ENCODE results near the gene DNASE1L3. TPM values are rescaled to one million over a fixed set of nuclear protein-coding genes. Genes with fewer than 3 reads are reported as not detected.

The DNASE1L3 gene
- total RNA-seq, 2 donors from 2014 or later: not detected

- Mint-ChIP-seq H3K4me3 (no peak overlapping the region), H3K4me1 (no peaks in the 10 kb centered on the region), H3K27ac (no peak overlapping the region), H3K9me3 (no peaks in the 10 kb centered on the region), H3K36me3 (ENCODE audit: low read depth) (peaks cover 6% of the 10 kb centered on the region), H3K27me3 (no peaks in the 10 kb centered on the region)
- no peak for ATAC-seq (replicated peaks)
These were observed 53.1 kb downstream of the DNASE1L3 start for GRCh38 chr3:58157700-58158099.

GRCh38 chr3:58155838-58156237, 54.9 kb downstream of the DNASE1L3 start:
- Mint-ChIP-seq H3K27me3 (no peaks in the 10 kb centered on the region), H3K27ac (no peak overlapping the region), H3K4me1 (peaks cover 5% of the 10 kb centered on the region), H3K9me3 (no peaks in the 10 kb centered on the region), H3K36me3 (ENCODE audit: low read depth) (peaks cover 15% of the 10 kb centered on the region), H3K4me3 (no peak overlapping the region)
- no peak for ATAC-seq (replicated peaks)

- Mint-ChIP-seq H3K27ac (peak overlapping the region; percentile 63), H3K36me3 (ENCODE audit: low read depth) (peaks cover 20% of the 10 kb centered on the region), H3K27me3 (no peaks in the 10 kb centered on the region), H3K9me3 (no peaks in the 10 kb centered on the region), H3K4me3 (no peak overlapping the region), H3K4me1 (peaks cover 5% of the 10 kb centered on the region)
- ATAC-seq (replicated peaks): no peak
These were observed 55.9 kb downstream of the DNASE1L3 start for GRCh38 chr3:58154626-58155449.

GRCh38 chr3:58153371-58153770, 57.4 kb downstream of the DNASE1L3 start:
- no peaks in the 10 kb centered on the region for H3K27me3 Mint-ChIP-seq
- no peak overlapping the region for H3K27ac Mint-ChIP-seq
- peaks cover 5% of the 10 kb centered on the region for H3K4me1 Mint-ChIP-seq
- H3K36me3 Mint-ChIP-seq (ENCODE audit: low read depth): peaks cover 28% of the 10 kb centered on the region
- H3K4me3 Mint-ChIP-seq: no peak overlapping the region
- ATAC-seq (replicated peaks): no peak
- H3K9me3 Mint-ChIP-seq: no peaks in the 10 kb centered on the region

- Mint-ChIP-seq H3K27me3 (no peaks in the 10 kb centered on the region), H3K27ac (no peak overlapping the region), H3K36me3 (ENCODE audit: low read depth) (peaks cover 34% of the 10 kb centered on the region), H3K4me3 (no peak overlapping the region), H3K4me1 (peaks cover 5% of the 10 kb centered on the region), H3K9me3 (no peaks in the 10 kb centered on the region)
- no peak for ATAC-seq (replicated peaks)
These were observed 58.4 kb downstream of the DNASE1L3 start for GRCh38 chr3:58152225-58153015.

GRCh38 chr3:58151637-58152036, 59.1 kb downstream of the DNASE1L3 start:
- H3K4me3 Mint-ChIP-seq: no peak overlapping the region

GRCh38 chr3:58150810-58151199, 60.0 kb downstream of the DNASE1L3 start:
- H3K27ac Mint-ChIP-seq: no peak overlapping the region
- no peaks in the 10 kb centered on the region for H3K9me3 Mint-ChIP-seq
- H3K27me3 Mint-ChIP-seq: no peaks in the 10 kb centered on the region
- H3K4me1 Mint-ChIP-seq: peaks cover 5% of the 10 kb centered on the region
- peaks cover 45% of the 10 kb centered on the region for H3K36me3 Mint-ChIP-seq (ENCODE audit: low read depth)
- no peak for ATAC-seq (replicated peaks)
- no peak overlapping the region for H3K4me3 Mint-ChIP-seq

More at GRCh38 chr3:58151637-58152036, 59.1 kb downstream of the DNASE1L3 start:
- ATAC-seq (replicated peaks): no peak
- peaks cover 38% of the 10 kb centered on the region for H3K36me3 Mint-ChIP-seq (ENCODE audit: low read depth)
- no peaks in the 10 kb centered on the region for H3K27me3 Mint-ChIP-seq
- H3K27ac Mint-ChIP-seq: no peak overlapping the region
- peaks cover 5% of the 10 kb centered on the region for H3K4me1 Mint-ChIP-seq
- no peaks in the 10 kb centered on the region for H3K9me3 Mint-ChIP-seq

- H3K4me3 Mint-ChIP-seq: no peak overlapping the region
- peaks cover 5% of the 10 kb centered on the region for H3K4me1 Mint-ChIP-seq
- H3K27ac Mint-ChIP-seq: no peak overlapping the region
- no peak for ATAC-seq (replicated peaks)
- no peaks in the 10 kb centered on the region for H3K9me3 Mint-ChIP-seq
- H3K36me3 Mint-ChIP-seq (ENCODE audit: low read depth): peaks cover 45% of the 10 kb centered on the region
- H3K27me3 Mint-ChIP-seq: no peaks in the 10 kb centered on the region
These were observed 60.5 kb downstream of the DNASE1L3 start for GRCh38 chr3:58150130-58150809.

GRCh38 chr3:58148049-58148448, 62.7 kb downstream of the DNASE1L3 start:
- ATAC-seq (replicated peaks): no peak
- Mint-ChIP-seq H3K36me3 (ENCODE audit: low read depth) (peaks cover 48% of the 10 kb centered on the region), H3K27ac (no peak overlapping the region), H3K27me3 (no peaks in the 10 kb centered on the region), H3K4me1 (peaks cover 5% of the 10 kb centered on the region), H3K9me3 (no peaks in the 10 kb centered on the region), H3K4me3 (no peak overlapping the region)

GRCh38 chr3:58144478-58145325, 66.1 kb downstream of the DNASE1L3 start:
- ATAC-seq (replicated peaks): no peak
- H3K9me3 Mint-ChIP-seq: no peaks in the 10 kb centered on the region
- no peaks in the 10 kb centered on the region for H3K4me1 Mint-ChIP-seq
- no peak overlapping the region for H3K27ac Mint-ChIP-seq
- no peak overlapping the region for H3K4me3 Mint-ChIP-seq
- peaks cover 54% of the 10 kb centered on the region for H3K36me3 Mint-ChIP-seq (ENCODE audit: low read depth)
- H3K27me3 Mint-ChIP-seq: no peaks in the 10 kb centered on the region

- peaks cover 54% of the 10 kb centered on the region for H3K36me3 Mint-ChIP-seq (ENCODE audit: low read depth)
- no peaks in the 10 kb centered on the region for H3K9me3 Mint-ChIP-seq
- ATAC-seq (replicated peaks): no peak
- no peaks in the 10 kb centered on the region for H3K4me1 Mint-ChIP-seq
- H3K4me3 Mint-ChIP-seq: no peak overlapping the region
- no peaks in the 10 kb centered on the region for H3K27me3 Mint-ChIP-seq
- peak overlapping the region; percentile 3 for H3K27ac Mint-ChIP-seq
These were observed 67.2 kb downstream of the DNASE1L3 start for GRCh38 chr3:58143417-58144055.

Data from activated T-helper 17 cell treated with anti-CD3 and anti-CD28 coated beads, Interleukin-2, amount 50 U/mL, for 72 hours (primary cell).